Effector memory CD4-positive, alpha-beta T cell (primary cell): ENCODE data around the gene NHLRC4.
A peak's percentile ranks its signal among the peaks of the same experiment; 100 is the strongest.

Experiments
- DNase-seq, 3 donors: peaks; one replicate each; pipeline ENCODE4 v3.0.0-alpha.2; 2020
- H3K27ac ChIP-seq: 2 replicates; pipeline ENCODE4 v1.7.0; 2013; ENCODE audit warnings: mild to moderate bottlenecking, low read length, moderate library complexity; ENCODE audit not compliant: insufficient read depth, poor library complexity, severe bottlenecking
- H3K27me3 ChIP-seq: replicated peaks from 2 replicates; pipeline ENCODE4 v1.7.0; 2013; ENCODE audit warnings: mild to moderate bottlenecking, low read length; ENCODE audit not compliant: insufficient read depth, control insufficient read depth, poor library complexity, severe bottlenecking
- H3K36me3 ChIP-seq: 2 replicates; pipeline ENCODE4 v1.7.0; 2013; ENCODE audit warnings: mild to moderate bottlenecking, low read length, moderate library complexity; ENCODE audit not compliant: control insufficient read depth, insufficient read depth
- H3K4me1 ChIP-seq: 2 replicates; pipeline ENCODE4 v1.7.0; 2013; ENCODE audit warnings: low read length, mild to moderate bottlenecking; ENCODE audit not compliant: control insufficient read depth, insufficient read depth, poor library complexity, severe bottlenecking
- H3K4me3 ChIP-seq: 2 replicates; pipeline ENCODE4 v1.7.0; 2013; ENCODE audit warnings: low read length, low read depth, mild to moderate bottlenecking; ENCODE audit not compliant: insufficient read depth, poor library complexity, severe bottlenecking
- H3K9me3 ChIP-seq: 2 replicates; pipeline ENCODE4 v1.7.0; 2013; ENCODE audit warnings: mild to moderate bottlenecking, low read length, moderate library complexity; ENCODE audit not compliant: control insufficient read depth

The NHLRC4 gene

DNA sequence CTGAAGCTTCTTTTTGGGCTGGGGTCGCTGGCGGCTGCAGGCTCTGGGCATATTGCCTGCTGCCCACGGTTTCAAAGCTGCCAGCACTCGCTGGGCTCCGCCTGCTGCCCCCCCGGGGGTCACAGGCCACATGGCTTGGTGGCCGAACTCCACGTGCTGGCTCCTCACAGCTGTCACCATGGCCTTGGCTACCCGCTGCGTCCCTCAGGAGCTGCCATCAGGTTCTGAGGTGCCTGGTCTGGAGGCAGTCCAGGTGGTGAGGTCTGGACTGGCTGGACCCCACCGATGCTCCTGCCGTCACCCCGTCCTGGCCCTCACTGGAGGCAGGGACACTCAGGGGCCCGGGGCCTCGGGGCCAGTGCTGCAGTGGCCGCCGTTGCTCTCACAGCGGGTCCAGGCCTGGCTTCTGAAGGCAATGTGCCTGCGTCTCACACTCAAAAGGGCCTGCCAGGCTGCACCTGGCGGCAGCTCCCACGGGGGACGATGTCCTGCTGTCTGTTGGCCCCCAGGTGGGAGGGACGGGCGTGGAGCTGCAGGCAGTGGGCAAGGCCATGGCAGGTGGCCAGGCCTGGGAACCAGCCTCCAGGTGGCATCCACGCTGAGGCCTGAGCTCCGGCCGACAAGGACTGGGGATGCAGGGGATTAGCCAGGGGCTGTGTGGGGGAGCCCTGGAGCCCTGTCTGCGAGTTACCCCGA is 26.0 kb upstream of the NHLRC4 start:
- no peak for DNase-seq

DNA sequence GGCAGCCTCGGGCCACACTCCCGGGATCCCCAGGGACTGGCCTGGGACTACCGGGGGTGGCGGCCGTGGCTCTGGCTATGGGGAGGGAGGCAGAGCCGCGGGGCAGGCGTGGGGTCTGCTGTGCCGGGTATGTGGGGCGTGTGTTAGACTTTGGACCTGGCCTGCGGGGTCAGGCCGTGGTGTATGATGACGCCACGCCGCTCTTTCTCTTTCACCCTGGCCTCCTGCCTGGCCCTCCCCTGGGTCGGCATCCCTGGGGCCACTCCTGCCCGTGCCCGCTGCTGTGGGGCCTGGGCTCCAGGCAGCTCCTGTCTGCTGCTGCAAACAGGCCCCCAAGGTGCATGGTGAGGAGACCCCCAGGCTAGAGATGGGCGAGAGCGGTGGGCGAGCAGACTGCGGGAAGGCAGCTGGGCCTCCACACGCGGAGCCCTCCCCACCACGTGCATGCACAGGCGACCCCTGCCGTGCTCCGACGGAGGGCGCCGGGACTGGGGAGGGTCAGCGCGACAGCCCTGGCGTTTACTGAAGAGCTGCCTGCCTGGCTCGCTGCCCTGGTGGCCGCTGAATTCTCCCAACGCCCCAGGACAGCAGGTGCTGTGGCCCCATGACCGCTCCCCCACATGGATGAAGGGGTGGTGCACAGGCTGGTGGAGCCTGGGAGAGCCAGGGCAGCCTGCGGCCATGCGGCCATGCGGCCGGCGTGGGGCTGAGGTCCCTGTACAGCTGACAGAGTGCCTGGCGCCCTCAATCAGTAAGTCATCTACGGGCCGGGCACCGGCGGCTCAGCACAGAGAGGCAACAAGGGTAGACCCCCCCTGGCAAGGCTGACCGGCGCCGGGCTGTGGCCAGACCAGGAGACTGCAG is 23.3 kb upstream of the NHLRC4 start:
- Histone ChIP-seq H3K4me3 (no peak overlapping the region), H3K4me1 (peaks cover 3% of the 10 kb centered on the region), H3K27me3 (no peaks in the 10 kb centered on the region), H3K9me3 (no peaks in the 10 kb centered on the region), H3K27ac (no peak overlapping the region), H3K36me3 (peaks cover 19% of the 10 kb centered on the region)
- DNase-seq = no peak

More for the DNA sequence above, 26.0 kb upstream of the NHLRC4 start:
- no peaks in the 10 kb centered on the region for H3K4me1 ChIP-seq
- H3K27ac ChIP-seq = no peak overlapping the region
- no peaks in the 10 kb centered on the region for H3K27me3 ChIP-seq
- H3K4me3 ChIP-seq = no peak overlapping the region
- peaks cover 12% of the 10 kb centered on the region for H3K36me3 ChIP-seq
- H3K9me3 ChIP-seq = no peaks in the 10 kb centered on the region

DNA sequence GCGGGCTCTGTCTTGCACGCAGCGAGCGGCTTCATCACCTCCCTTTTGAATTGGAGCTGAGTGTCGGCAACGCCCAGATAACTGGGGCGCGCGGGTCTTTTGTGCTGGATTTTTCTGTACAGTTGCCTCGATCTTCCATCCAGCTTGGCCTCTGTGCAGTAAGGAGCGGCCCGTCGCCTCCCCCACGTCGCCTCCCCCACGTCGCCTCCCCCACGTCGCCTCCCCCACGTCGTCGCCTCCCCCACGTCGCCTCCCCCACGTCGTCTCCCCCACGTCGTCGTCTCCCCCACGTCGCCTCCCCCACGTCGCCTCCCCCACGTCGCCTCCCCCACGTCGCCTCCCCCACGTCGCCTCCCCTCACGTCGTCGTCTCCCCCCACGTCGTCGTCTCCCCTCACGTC is 22.3 kb upstream of the NHLRC4 start:
- no peaks in the 10 kb centered on the region for H3K27me3 ChIP-seq

DNA sequence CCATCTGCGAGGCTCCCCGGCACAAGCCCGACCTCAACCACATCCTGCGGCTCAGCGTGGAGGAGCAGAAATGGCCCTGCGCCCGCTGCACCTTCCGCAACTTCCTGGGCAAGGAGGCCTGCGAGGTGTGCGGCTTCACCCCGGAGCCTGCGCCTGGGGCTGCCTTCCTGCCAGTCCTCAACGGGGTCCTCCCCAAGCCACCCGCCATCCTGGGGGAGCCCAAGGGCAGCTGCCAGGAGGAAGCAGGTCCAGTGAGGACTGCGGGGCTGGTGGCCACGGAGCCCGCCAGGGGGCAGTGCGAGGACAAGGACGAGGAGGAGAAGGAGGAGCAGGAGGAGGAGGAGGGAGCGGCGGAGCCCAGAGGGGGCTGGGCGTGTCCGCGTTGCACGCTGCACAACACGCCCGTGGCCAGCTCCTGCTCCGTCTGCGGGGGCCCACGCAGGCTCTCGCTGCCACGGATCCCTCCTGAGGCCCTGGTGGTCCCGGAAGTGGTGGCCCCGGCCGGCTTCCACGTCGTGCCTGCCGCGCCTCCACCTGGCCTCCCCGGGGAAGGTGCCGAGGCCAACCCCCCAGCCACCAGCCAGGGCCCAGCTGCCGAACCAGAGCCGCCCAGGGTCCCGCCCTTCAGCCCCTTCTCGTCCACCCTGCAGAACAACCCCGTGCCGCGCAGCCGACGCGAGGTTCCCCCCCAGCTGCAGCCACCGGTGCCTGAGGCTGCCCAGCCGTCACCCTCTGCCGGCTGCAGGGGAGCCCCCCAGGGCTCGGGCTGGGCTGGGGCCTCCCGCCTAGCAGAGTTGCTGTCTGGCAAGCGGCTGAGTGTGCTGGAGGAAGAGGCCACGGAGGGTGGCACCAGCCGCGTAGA is 19.7 kb upstream of the NHLRC4 start:
- Histone ChIP-seq H3K4me3 (no peak overlapping the region), H3K4me1 (peaks cover 3% of the 10 kb centered on the region), H3K9me3 (no peaks in the 10 kb centered on the region), H3K27me3 (no peaks in the 10 kb centered on the region), H3K27ac (no peak overlapping the region), H3K36me3 (peaks cover 23% of the 10 kb centered on the region)
- DNase-seq = peak in 2 of 3 donors; percentile 19 to 48

More for the DNA sequence above, 22.3 kb upstream of the NHLRC4 start:
- Histone ChIP-seq H3K4me3 (no peak overlapping the region), H3K27ac (no peak overlapping the region), H3K4me1 (peaks cover 3% of the 10 kb centered on the region), H3K9me3 (no peaks in the 10 kb centered on the region), H3K36me3 (peaks cover 17% of the 10 kb centered on the region)
- no peak for DNase-seq

DNA sequence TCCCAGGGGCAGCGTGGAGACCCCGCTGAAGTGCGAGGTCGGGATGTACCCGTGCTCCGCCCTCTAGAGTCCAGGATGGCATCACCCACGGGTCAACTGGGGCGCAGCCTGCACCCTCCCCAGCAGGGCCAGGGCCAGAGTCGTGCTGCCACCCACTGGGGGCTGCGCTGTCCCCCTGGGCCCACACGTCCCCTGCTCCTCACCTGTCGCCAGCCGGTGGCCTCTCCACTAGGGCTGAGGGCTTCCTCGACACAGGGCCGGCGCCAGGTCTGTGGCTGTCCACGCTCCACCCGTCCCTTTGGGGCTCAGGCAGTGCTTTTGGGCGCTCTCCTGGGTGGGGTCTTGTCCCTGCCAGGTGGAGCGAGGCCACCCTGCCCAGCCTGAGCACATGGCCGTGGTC is 18.2 kb upstream of the NHLRC4 start:
- Histone ChIP-seq H3K27me3 (no peaks in the 10 kb centered on the region), H3K9me3 (no peaks in the 10 kb centered on the region), H3K27ac (no peak overlapping the region), H3K36me3 (peaks cover 31% of the 10 kb centered on the region), H3K4me1 (peaks cover 3% of the 10 kb centered on the region), H3K4me3 (no peak overlapping the region)
- no peak for DNase-seq

DNA sequence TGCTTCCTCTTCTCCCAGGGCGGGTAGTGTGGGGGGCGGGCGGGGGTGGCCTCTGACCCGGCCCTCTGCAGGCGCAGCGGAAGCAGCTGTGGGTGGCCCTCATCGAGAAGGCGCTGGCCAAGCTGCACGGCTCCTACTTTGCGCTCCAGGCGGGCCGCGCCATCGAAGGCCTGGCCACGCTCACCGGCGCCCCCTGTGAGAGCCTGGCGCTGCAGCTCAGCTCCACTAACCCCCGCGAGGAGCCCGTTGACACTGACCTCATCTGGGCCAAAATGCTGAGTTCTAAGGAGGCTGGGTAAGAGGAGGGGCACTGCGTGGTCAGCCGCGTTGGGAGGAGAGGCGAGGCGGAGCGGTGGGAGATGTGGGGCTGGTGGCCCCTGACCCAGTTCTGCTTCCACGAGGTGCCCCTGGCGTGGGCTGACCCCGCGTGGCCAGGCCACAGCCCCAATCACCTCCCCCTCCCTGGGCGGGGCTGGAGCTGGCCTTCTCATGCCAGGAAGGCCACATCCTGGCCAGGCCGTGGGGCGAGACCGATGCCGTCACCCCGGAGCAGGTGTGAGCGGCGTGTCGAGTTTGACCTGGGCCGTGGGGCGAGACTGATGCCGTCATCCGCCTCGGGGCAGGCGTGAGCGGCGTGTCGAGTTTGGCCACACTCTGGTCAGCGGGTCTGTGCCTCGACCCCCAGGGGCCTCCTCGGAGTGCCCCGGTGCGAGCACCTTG is 17.1 kb upstream of the NHLRC4 start:
- Histone ChIP-seq H3K27me3 (no peaks in the 10 kb centered on the region), H3K4me3 (no peak overlapping the region), H3K9me3 (no peaks in the 10 kb centered on the region), H3K36me3 (peaks cover 32% of the 10 kb centered on the region), H3K4me1 (peaks cover 3% of the 10 kb centered on the region), H3K27ac (no peak overlapping the region)
- no peak for DNase-seq

DNA sequence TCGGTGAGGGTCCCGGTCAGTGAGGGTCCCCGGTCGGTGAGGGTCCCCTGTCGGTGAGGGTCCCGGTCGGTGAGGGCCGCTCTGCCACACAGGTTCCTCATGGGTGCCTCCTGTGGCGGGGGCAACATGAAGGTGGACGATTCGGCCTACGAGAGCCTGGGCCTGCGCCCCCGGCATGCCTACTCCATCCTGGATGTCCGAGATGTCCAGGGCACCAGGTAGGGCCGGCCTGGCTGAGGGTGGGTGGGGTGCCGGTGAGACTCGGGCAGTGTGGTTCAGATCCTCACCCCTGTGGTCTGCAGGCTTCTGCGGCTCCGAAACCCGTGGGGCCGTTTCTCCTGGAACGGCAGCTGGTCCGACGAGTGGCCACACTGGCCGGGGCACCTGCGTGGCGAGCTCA is 15.6 kb upstream of the NHLRC4 start:
- H3K4me3 ChIP-seq = no peak overlapping the region
- peaks cover 29% of the 10 kb centered on the region for H3K36me3 ChIP-seq
- H3K27me3 ChIP-seq = no peaks in the 10 kb centered on the region
- DNase-seq = no peak
- H3K27ac ChIP-seq = no peak overlapping the region
- no peaks in the 10 kb centered on the region for H3K9me3 ChIP-seq
- H3K4me1 ChIP-seq = peaks cover 3% of the 10 kb centered on the region

DNA sequence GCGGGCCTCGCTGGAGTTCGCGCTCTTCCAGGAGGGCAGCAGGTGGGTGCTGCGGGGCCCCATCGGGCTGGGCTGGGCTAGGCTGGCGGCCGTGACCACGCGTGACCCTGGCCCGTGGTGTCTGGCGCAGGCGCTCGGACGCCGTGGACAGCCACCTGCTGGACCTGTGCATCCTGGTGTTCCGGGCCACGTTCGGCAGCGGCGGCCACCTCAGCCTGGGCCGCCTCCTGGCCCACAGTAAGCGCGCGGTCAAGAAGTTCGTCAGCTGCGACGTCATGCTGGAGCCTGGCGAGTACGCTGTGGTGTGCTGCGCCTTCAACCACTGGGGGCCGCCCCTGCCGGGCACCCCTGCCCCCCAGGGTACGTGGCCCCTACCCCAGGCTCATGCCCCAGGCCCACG is 14.6 kb upstream of the NHLRC4 start:
- Histone ChIP-seq H3K27ac (no peak overlapping the region), H3K36me3 (peaks cover 27% of the 10 kb centered on the region), H3K4me1 (peaks cover 3% of the 10 kb centered on the region), H3K27me3 (no peaks in the 10 kb centered on the region), H3K4me3 (no peak overlapping the region), H3K9me3 (no peaks in the 10 kb centered on the region)
- DNase-seq = no peak

DNA sequence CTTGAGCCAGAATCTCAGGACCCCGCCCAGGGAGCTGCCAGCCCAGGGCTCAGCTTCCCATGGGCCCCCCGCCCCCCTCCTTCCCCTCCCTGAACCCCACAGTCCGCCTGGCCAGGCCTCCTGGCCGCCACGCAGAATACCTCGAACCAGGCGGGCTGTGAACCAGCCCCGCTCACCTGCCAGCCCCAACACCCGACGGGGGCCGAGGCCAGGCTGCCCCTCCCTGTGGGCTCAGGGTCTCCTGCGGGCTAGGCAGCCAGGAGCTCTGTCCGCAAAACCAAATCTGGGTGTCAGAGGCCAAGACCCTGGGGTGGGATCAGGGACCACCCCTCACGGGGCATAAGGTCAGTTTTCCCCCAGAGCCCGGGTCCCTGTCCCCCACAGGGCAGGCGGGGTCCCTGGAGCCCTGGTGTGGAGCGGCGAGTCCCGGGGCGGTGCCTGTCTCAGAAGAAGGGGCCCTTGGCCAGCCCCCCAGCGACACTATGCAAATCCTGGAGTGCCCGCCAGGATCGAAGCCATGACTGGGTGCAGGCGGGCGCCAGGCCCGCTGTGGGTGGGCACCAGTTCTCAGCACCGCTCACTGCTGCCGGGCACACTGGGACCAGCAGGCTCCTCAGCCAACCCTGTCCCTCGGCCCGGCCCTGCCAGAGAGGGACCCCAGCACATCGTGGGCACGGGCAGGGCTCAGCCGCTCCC is 13.1 kb upstream of the NHLRC4 start:
- no peaks in the 10 kb centered on the region for H3K4me1 ChIP-seq
- no peak overlapping the region for H3K27ac ChIP-seq
- H3K9me3 ChIP-seq = no peaks in the 10 kb centered on the region
- H3K4me3 ChIP-seq = no peak overlapping the region
- DNase-seq = no peak
- peaks cover 17% of the 10 kb centered on the region for H3K36me3 ChIP-seq
- H3K27me3 ChIP-seq = peaks cover 3% of the 10 kb centered on the region
